GM21529 (cell line): ENCODE measurements around the gene PNPLA5.
"Not testable (repeated sequence)": the region's sequence is repeated elsewhere in the genome, so short reads cannot be mapped to it uniquely, and the experiment has no call there.

Source experiments
- ATAC-seq: cut with Tn5 transposase; IDR thresholded peaks from one replicate; pipeline ENCODE4 v1.9.1; 2021; ENCODE audit not compliant: unreplicated experiment

The PNPLA5 gene, protein sequence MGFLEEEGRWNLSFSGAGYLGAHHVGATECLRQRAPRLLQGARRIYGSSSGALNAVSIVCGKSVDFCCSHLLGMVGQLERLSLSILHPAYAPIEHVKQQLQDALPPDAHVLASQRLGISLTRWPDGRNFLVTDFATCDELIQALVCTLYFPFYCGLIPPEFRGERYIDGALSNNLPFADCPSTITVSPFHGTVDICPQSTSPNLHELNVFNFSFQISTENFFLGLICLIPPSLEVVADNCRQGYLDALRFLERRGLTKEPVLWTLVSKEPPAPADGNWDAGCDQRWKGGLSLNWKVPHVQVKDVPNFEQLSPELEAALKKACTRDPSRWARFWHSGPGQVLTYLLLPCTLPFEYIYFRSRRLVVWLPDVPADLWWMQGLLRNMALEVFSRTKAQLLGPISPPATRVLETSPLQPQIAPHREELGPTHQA

GRCh38 chr22:43891360-43892182, at the start of gene PNPLA5:
PNPLA5 (minus strand) TSS chr22:43892013; CDS start chr22:43891880, 133 bp downstream.
- no peak for ATAC-seq

DNA sequence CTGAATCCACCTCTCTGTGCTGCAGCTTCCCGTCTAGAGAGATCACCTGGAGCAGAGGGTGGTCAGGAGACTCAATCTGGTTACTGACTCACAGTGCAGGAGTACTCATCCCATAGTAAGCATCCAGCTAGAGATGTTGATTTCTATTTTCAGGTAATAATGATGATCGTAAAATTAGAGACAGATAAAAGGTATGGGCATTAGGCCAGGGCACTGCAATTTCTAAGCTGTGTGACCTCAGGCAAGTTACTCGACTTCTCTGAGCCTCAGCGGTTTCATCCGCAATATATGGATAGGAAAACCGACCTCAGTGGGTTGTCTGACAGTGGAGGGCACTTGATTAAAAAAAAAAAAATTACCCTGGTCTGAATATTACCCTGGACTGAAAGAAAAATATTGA, 49.6 kb upstream of the PNPLA5 start:
- ATAC-seq, result no peak

- no peak for ATAC-seq
Measured at GRCh38 chr22:43931771-43932170, 40.0 kb upstream of the PNPLA5 start.

DNA sequence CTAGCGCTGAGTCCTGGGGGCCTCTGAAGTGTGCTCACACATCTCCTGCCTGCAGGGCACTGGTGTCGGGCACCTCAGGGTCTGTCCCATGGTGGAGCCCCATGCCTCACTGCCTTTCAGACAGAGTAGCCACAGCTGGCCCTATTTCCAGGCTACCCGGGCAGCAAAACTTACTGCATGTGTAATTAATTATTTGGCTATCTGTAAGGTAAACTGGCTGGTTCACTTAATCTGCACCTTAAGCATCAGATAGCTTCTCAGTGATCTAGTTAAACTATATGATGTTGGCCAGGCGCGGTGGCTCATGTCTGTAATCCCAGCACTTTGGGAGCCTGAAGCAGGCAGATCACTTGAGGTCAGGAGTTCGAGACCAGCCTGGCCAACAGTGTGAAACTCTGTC, 37.1 kb upstream of the PNPLA5 start:
- ATAC-seq, result no peak

- no peak for ATAC-seq
Measured at GRCh38 chr22:43928468-43928867, 36.7 kb upstream of the PNPLA5 start.

DNA sequence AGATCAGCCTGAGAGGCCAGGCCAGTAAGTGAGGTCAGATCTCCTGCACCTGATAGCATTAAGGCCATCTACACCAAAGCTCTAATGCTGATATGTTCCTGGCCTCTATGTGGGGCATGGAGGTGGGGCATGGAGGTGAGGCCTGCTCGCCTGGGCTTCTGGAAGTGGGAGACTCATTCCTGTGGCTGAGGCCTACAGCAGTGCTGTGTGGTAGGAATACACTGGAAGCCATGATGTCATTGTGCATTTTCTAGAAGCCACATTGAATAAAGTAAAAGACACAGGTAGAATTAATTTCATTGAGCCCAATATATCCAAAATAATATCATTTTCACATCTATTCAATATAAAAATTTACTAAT, 34.5 kb upstream of the PNPLA5 start:
- no peak for ATAC-seq

DNA sequence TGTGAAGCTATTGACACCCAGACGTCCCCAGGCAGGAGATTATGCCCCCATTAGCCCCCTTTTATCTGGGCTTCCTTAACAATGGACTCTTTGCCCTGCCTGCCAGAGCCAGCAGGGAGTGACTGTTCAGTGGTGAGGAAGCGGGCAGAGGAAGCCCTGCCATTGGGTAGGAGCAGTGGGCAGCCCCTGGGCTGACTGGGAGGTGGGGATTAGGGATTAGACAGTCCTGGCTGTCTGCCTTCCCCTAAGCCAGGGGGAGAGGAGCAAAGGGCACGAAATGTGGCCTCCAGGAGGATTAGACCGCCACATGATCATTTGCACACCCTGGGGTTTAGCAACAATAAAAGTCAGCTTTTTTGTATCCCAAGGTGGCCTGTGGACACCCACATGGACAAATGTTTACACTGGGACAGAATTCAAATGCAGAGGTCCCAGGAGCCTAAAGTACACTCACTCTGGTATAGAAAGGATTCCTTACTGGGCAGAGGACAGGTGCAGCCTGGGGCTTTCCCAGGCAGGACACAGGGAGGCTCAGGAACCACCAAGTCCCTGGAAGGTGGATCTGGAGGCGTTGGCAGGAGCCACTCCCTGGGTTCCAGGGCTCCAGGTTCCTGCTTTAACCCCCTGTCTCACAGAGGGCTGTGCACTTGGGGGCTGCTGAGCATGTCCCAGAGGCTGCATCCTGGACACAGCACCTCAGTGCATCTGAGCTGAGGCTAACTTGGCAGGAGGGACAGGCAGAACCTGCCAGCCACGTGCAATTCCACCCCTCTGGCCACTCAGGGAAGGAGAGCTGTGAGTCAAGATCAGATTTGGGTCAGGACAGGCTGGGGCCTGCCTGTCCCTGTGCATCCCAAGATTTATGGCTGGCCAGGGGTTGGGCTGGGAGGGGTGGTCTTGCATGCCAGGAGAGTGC, 33.9 kb upstream of the PNPLA5 start:
- no peak for ATAC-seq

GRCh38 chr22:43924877-43925276, 33.1 kb upstream of the PNPLA5 start:
- ATAC-seq, result no peak

DNA sequence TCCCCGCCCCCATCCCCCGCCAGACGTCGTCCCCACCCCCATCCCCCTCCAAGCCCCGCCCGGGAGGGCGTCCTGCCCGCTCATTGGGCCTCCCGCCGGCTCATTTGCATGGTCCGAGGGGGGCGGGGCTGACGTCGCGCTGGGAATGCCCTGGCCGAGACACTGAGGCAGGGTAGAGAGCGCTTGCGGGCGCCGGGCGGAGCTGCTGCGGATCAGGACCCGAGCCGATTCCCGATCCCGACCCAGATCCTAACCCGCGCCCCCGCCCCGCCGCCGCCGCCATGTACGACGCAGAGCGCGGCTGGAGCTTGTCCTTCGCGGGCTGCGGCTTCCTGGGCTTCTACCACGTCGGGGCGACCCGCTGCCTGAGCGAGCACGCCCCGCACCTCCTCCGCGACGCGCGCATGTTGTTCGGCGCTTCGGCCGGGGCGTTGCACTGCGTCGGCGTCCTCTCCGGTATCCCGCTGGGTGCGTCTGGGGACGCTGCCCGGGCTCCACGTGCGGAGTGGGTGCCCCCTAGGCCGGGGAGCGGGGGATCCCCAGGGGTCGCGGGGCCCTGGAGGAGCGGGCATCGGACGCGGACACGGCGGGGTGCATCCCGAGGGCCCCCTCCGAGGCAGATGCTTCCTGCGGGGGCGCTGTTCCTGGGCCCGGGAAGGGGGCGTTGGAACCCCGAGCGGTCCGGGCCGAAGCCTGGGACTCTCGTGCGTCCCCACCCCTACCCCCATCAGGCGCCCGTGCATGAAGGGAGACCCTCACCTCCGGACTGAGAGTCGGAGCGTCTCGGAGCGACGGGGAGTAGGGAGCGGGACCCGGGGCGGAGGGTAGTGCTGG, 32.0 kb upstream of the PNPLA5 start, which contains the start of gene PNPLA3:
TSS of gene PNPLA3 (plus strand) at position 175 of the 834 bp plus-strand sequence. CDS start at position 282, 107 bp downstream.
- no peak for ATAC-seq

DNA sequence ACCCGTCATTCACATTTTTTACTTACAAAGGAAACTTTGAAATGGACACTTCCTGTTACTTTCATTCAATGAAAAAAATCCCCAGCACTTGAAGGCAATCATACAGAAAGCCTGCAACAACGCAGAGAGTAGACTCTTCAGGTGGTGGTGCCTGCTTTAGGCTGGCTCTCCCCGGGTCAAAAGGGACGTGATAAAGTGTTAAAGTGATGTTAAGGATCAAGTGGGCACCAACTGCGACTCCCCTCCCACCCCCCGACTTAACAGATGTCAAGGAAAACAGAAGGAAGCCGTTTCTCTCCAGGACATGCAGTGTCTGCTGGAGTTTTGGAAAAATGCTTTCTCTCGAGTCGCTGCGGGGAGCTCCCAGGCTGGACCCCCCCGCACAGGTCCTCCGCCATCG, 31.4 kb upstream of the PNPLA5 start:
- no peak for ATAC-seq

DNA sequence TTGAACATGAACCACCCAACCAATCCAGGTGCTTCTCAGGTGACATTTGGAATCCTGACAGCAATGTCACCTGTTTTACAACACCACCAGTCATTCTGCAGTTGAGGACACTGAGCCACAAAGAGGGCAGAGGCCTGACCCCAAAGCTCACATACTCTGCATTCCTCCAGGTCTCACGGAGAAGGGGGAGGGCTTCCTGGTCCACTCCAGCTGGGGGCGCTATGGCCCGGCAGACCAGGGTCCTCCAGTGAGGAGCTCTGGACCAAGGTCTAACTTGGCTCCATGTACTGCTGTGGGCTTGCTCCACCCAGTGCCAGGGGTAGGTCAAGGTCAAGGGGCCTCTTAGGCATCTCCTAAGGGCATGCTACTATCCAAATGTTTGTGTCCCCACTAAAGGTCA, 30.3 kb upstream of the PNPLA5 start:
- no peak for ATAC-seq

DNA sequence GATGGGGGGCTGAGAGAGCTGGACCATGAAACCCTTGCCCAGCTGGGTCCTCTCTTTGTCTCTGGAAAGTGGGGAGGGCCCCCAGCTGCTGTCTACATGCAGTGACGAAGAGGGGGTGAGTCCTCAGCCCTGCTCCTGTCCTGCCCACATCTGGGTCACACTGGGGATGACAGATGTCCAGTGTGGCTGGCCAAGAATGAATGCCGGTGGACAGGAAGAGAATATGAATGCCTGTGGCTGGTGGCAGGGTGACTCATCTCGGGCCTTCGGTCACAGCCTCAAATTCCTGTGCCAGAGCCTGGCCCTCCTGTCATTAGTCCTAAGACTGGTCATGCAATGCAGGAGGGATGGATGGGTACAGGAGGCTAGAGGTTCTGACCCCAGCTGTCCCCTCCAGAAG, 29.6 kb upstream of the PNPLA5 start:
- no peak for ATAC-seq

DNA sequence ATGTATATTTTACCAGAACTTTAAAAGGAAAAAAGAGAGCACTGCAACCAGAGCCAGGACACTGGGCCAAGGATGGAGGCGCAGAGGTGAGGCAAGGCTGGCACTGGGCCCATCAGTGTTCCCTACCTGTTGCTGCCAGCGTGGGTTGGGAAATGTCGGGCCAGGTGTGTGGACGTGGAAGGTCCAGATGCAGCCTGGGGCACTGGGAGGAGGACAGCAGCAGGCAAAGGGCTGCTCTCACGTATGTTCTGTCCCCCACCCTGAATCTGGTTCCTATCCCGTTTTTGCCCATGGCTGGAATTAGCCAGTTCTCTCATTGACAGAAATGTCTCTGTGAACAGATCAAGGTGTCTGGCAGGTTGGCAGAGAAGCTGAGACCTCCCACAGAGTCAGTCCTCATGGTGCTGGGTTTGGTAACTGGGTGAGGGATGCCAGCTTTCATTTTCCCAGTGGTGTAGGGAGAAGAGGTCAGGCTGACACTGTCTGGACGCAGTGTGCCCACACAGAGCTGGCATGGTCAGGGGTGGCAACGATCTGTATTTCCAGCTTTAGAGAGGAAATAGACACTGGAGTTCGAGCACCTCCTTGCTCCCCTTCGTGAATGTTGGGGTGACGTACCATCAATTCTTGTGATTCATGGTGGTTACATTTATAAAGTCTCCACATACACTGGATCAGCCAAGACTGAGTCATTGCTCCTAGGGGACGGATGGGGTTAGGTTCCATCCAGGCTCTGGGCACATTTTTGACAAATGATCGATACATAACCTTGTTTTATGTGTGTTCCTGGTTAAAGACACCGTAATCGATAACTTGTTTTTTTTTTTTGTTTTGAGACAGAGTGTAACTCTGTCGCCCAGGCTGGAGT, 27.5 kb upstream of the PNPLA5 start:
- ATAC-seq, result no peak

DNA sequence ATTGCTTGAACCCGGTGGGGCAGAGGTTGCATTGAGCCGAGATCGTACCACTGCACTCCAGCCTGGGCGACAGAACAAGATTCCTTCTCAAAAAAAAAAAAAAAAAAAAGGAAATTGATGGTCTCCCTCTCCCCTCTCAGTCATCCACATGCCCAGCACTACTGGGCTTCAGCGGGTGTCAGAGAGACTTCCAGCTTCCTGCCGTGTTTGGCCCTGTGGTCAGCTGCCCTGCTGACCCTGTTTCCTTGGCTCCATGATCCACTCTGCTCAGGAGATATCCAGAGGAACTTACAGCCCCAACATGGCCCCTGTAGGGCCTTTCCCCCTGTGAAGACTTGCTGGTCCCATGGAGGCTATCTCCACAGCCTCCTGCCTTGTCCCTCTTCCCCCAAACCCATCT, 25.7 kb upstream of the PNPLA5 start:
- no peak for ATAC-seq

DNA sequence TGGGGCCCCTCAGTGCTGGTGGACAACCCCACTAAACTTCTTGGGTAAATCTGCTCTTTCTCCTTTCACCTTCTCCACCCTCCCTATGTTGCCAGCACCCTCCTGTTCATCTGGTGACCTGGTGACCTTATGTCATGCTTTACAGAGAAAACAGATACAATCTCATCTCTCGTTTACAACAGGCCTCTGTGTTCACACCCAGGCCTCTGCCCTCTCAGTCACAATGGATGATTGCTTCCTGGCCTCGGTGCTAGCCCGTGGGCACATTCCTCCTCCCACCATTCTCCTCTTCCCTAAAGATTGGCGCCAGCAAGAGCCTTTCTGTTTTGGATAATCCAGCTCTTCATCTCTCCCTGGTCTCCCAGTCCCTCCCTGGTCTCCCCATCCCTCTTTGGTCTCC, 19.5 kb upstream of the PNPLA5 start:
- ATAC-seq, result no peak

- ATAC-seq, result no peak
Measured at GRCh38 chr22:43910178-43910695, 18.4 kb upstream of the PNPLA5 start.

DNA sequence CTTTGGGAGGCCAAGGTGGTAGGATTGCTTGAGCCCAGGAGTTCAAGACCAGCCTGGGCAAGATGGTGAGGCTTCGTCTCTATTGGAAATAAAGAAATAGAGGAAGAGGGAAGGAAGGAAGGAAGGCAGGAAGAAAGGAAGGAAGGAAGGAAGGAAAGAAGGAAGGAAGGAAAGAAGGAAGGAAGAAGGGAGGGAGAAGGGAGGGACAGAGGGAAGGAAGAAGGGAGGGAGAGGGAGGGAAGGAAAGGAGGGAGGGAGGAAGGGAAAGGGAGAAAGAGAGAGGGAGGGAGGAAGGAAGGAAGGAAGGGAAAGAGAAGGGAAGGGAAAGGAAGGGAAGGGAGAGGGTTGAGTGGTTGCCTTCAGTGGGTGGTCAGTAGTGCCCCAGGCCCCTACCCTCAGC, 17.9 kb upstream of the PNPLA5 start:
- no peak for ATAC-seq

DNA sequence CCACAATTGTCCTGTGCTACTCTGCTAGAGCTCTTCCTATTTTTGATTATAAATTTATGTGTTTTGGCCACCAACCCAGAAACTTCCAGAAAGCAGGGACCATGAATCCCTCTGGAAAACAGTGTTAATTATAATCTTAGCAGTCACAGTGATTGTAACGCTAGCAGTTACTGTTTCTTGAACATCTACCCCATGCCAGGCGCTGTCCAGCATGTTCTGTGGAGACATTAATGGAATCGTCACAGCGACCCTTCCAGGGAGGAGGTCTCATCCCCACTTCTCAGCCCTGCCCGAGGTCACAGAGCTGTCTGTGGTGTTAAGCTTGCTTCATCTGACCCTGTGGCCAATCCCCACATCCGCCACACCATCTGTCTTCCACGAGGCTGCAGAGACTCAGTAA, 13.9 kb upstream of the PNPLA5 start:
- no peak for ATAC-seq

DNA sequence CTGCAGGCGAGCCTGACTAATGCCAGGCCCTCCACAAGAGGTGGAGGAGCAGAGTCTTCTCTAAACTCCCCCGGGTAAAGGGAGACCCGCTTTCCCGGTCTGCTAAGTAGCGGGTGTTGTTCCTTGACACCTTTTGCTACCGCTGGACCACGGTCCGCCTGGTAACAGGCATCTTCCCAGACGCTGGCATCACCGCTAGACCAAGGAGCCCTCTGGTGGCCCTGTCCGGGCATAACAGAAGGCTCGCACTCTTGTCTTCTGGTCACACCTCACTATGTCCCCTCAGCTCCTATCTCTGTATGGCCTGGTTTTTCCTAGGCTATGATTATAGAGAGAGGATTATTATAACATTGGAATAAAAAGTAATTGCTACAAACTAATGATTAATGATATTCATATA, 12.6 kb upstream of the PNPLA5 start:
- ATAC-seq, result not testable (repeated sequence)
